ENCODE data around the gene IKBKE.

The IKBKE gene

GRCh38 chr1:206477581-206478380 lies 7.5 kb downstream of the IKBKE start:
- H3K4me3 ChIP-seq (ENCODE audit: low read length in 2 of 2), result no peak overlapping the region
- H3K36me3 ChIP-seq (replicated peaks in 1 of 2; ENCODE audit: control insufficient read depth in 2 of 2, insufficient read depth in 2 of 2, low read length in 2 of 2), result no peaks in the 10 kb centered on the region
- no peak overlapping the region for H3K14ac ChIP-seq (ENCODE audit: low read length)
- no peaks in the 10 kb centered on the region for H3K9me3 ChIP-seq (replicated peaks in 1 of 2; ENCODE audit: control insufficient read depth in 2 of 2, insufficient read depth in 1 of 2, low read depth in 1 of 2, low read length in 2 of 2)
- H3K4me2 ChIP-seq (ENCODE audit: insufficient read depth, low read length, poor library complexity, severe bottlenecking), result no peak overlapping the region
- no peak overlapping the region for H2BK15ac ChIP-seq (ENCODE audit: low read length)
- H3K9ac ChIP-seq (ENCODE audit: low read depth, low read length, poor library complexity), result no peak overlapping the region
- H3K23ac ChIP-seq (ENCODE audit: low read depth, low read length, poor library complexity), result no peak overlapping the region
- H3K4me1 ChIP-seq (ENCODE audit: control insufficient read depth in 2 of 2, insufficient read depth in 1 of 2, low read depth in 1 of 2, low read length in 2 of 2), result peaks cover 1 to 5% of the 10 kb centered on the region in 2 donors
- no peaks in the 10 kb centered on the region for H3K79me1 ChIP-seq (ENCODE audit: low read depth, low read length)
- H2AFZ ChIP-seq (ENCODE audit: low read length), result no peak overlapping the region
- no peak overlapping the region for H2AK5ac ChIP-seq (ENCODE audit: low read depth, low read length)
- H3K4ac ChIP-seq (ENCODE audit: low read length), result no peak overlapping the region
- H2BK5ac ChIP-seq (ENCODE audit: low read length), result no peak overlapping the region
- H4K91ac ChIP-seq (ENCODE audit: low read depth, low read length, poor library complexity), result no peak overlapping the region
- no peak overlapping the region for H4K8ac ChIP-seq (ENCODE audit: low read depth, low read length)
- peak overlapping the region; percentile 62 for H3K18ac ChIP-seq (ENCODE audit: low read length)
- H3K27ac ChIP-seq (replicated peaks; ENCODE audit: low read length), result no peak overlapping the region
- no peak overlapping the region for H2BK12ac ChIP-seq (ENCODE audit: low read length)
- no peak overlapping the region for H2BK120ac ChIP-seq (ENCODE audit: low read depth, low read length)
- WGBS, 2 donors (ENCODE audit: extremely low coverage in 2 of 2, insufficient read length in 2 of 2, insufficient replicate concordance in 1 of 2), result no CpG with 5 or more reads among the region's 21 CpGs
- no peaks in the 10 kb centered on the region for H3K27me3 ChIP-seq (ENCODE audit: control insufficient read depth in 3 of 3, insufficient read depth in 3 of 3, low read depth in 1 of 3, low read length in 3 of 3)
- DNase-seq (ENCODE audit: low spot score), result no peak

- H3K18ac ChIP-seq (ENCODE audit: low read length), result no peak overlapping the region
- no peak overlapping the region for H3K14ac ChIP-seq (ENCODE audit: low read length)
- H3K4me1 ChIP-seq (ENCODE audit: control insufficient read depth in 2 of 2, insufficient read depth in 1 of 2, low read depth in 1 of 2, low read length in 2 of 2), result no peaks in the 10 kb centered on the region
- no peaks in the 10 kb centered on the region for H3K27me3 ChIP-seq (ENCODE audit: control insufficient read depth in 3 of 3, insufficient read depth in 3 of 3, low read depth in 1 of 3, low read length in 3 of 3)
- no peaks in the 10 kb centered on the region for H3K79me1 ChIP-seq (ENCODE audit: low read depth, low read length)
- H3K9ac ChIP-seq (ENCODE audit: low read depth, low read length, poor library complexity), result no peak overlapping the region
- H2BK15ac ChIP-seq (ENCODE audit: low read length), result no peak overlapping the region
- H3K4me3 ChIP-seq (ENCODE audit: low read length in 2 of 2), result peak overlapping the region in 1 of 2 donors; percentile 8
- H3K36me3 ChIP-seq (replicated peaks in 1 of 2; ENCODE audit: control insufficient read depth in 2 of 2, insufficient read depth in 2 of 2, low read length in 2 of 2), result no peaks in the 10 kb centered on the region
- no peak overlapping the region for H3K27ac ChIP-seq (replicated peaks; ENCODE audit: low read length)
- H3K4me2 ChIP-seq (ENCODE audit: insufficient read depth, low read length, poor library complexity, severe bottlenecking), result no peak overlapping the region
- H2BK5ac ChIP-seq (ENCODE audit: low read length), result no peak overlapping the region
- no peak overlapping the region for H3K23ac ChIP-seq (ENCODE audit: low read depth, low read length, poor library complexity)
- no peak overlapping the region for H3K4ac ChIP-seq (ENCODE audit: low read length)
- H3K9me3 ChIP-seq (replicated peaks in 1 of 2; ENCODE audit: control insufficient read depth in 2 of 2, insufficient read depth in 1 of 2, low read depth in 1 of 2, low read length in 2 of 2), result no peaks in the 10 kb centered on the region
- DNase-seq (ENCODE audit: low spot score), result no peak
- peak overlapping the region; percentile 2 for H2AK5ac ChIP-seq (ENCODE audit: low read depth, low read length)
- no peak overlapping the region for H4K91ac ChIP-seq (ENCODE audit: low read depth, low read length, poor library complexity)
- no peak overlapping the region for H2AFZ ChIP-seq (ENCODE audit: low read length)
- H2BK12ac ChIP-seq (ENCODE audit: low read length), result no peak overlapping the region
- H4K8ac ChIP-seq (ENCODE audit: low read depth, low read length), result no peak overlapping the region
- H2BK120ac ChIP-seq (ENCODE audit: low read depth, low read length), result no peak overlapping the region
- WGBS, 2 donors (ENCODE audit: extremely low coverage in 2 of 2, insufficient read length in 2 of 2, insufficient replicate concordance in 1 of 2), result no CpG with 5 or more reads among the region's 11 CpGs
These were observed 8.5 kb downstream of the IKBKE start for GRCh38 chr1:206478746-206479145.

GRCh38 chr1:206479183-206480125 lies 9.2 kb downstream of the IKBKE start:
- H3K4me3 ChIP-seq (ENCODE audit: low read length in 2 of 2), result no peak overlapping the region
- H3K18ac ChIP-seq (ENCODE audit: low read length), result peak overlapping the region; percentile 70
- no peak overlapping the region for H2BK12ac ChIP-seq (ENCODE audit: low read length)
- no peak overlapping the region for H3K4ac ChIP-seq (ENCODE audit: low read length)
- no peak overlapping the region for H3K9ac ChIP-seq (ENCODE audit: low read depth, low read length, poor library complexity)
- H2BK5ac ChIP-seq (ENCODE audit: low read length), result no peak overlapping the region
- no peaks in the 10 kb centered on the region for H3K9me3 ChIP-seq (replicated peaks in 1 of 2; ENCODE audit: control insufficient read depth in 2 of 2, insufficient read depth in 1 of 2, low read depth in 1 of 2, low read length in 2 of 2)
- H2AK5ac ChIP-seq (ENCODE audit: low read depth, low read length), result peak overlapping the region; percentile 53
- no peak overlapping the region for H2BK120ac ChIP-seq (ENCODE audit: low read depth, low read length)
- no peaks in the 10 kb centered on the region for H3K4me1 ChIP-seq (ENCODE audit: control insufficient read depth in 2 of 2, insufficient read depth in 1 of 2, low read depth in 1 of 2, low read length in 2 of 2)
- no peak overlapping the region for H3K4me2 ChIP-seq (ENCODE audit: insufficient read depth, low read length, poor library complexity, severe bottlenecking)
- H3K27ac ChIP-seq (replicated peaks; ENCODE audit: low read length), result no peak overlapping the region
- no peak overlapping the region for H4K8ac ChIP-seq (ENCODE audit: low read depth, low read length)
- DNase-seq (ENCODE audit: low spot score), result peak; percentile 76
- H3K23ac ChIP-seq (ENCODE audit: low read depth, low read length, poor library complexity), result peak overlapping the region; percentile 34
- H3K14ac ChIP-seq (ENCODE audit: low read length), result no peak overlapping the region
- H3K79me1 ChIP-seq (ENCODE audit: low read depth, low read length), result no peaks in the 10 kb centered on the region
- no peak overlapping the region for H2AFZ ChIP-seq (ENCODE audit: low read length)
- no peak overlapping the region for H4K91ac ChIP-seq (ENCODE audit: low read depth, low read length, poor library complexity)
- no CpG with 5 or more reads among the region's 14 CpGs for WGBS, 2 donors (ENCODE audit: extremely low coverage in 2 of 2, insufficient read length in 2 of 2, insufficient replicate concordance in 1 of 2)
- no peaks in the 10 kb centered on the region for H3K27me3 ChIP-seq (ENCODE audit: control insufficient read depth in 3 of 3, insufficient read depth in 3 of 3, low read depth in 1 of 3, low read length in 3 of 3)
- no peak overlapping the region for H2BK15ac ChIP-seq (ENCODE audit: low read length)
- no peaks in the 10 kb centered on the region for H3K36me3 ChIP-seq (replicated peaks in 1 of 2; ENCODE audit: control insufficient read depth in 2 of 2, insufficient read depth in 2 of 2, low read length in 2 of 2)

- Histone ChIP-seq H3K27ac (replicated peaks; ENCODE audit: low read length) (no peak overlapping the region), H3K4me1 (ENCODE audit: control insufficient read depth in 2 of 2, insufficient read depth in 1 of 2, low read depth in 1 of 2, low read length in 2 of 2) (no peaks in the 10 kb centered on the region), H3K27me3 (ENCODE audit: control insufficient read depth in 3 of 3, insufficient read depth in 3 of 3, low read depth in 1 of 3, low read length in 3 of 3) (no peaks in the 10 kb centered on the region), H2AFZ (ENCODE audit: low read length) (no peak overlapping the region), H3K4me2 (ENCODE audit: insufficient read depth, low read length, poor library complexity, severe bottlenecking) (no peak overlapping the region), H3K18ac (ENCODE audit: low read length) (no peak overlapping the region), H3K79me1 (ENCODE audit: low read depth, low read length) (no peaks in the 10 kb centered on the region), H3K36me3 (replicated peaks in 1 of 2; ENCODE audit: control insufficient read depth in 2 of 2, insufficient read depth in 2 of 2, low read length in 2 of 2) (no peaks in the 10 kb centered on the region), H2AK5ac (ENCODE audit: low read depth, low read length) (peak overlapping the region; percentile 67), H4K91ac (ENCODE audit: low read depth, low read length, poor library complexity) (no peak overlapping the region), H2BK12ac (ENCODE audit: low read length) (no peak overlapping the region), H3K4ac (ENCODE audit: low read length) (no peak overlapping the region), H2BK5ac (ENCODE audit: low read length) (no peak overlapping the region), H3K23ac (ENCODE audit: low read depth, low read length, poor library complexity) (no peak overlapping the region), H3K14ac (ENCODE audit: low read length) (peak overlapping the region; percentile 73), H3K4me3 (ENCODE audit: low read length in 2 of 2) (no peak overlapping the region), H4K8ac (ENCODE audit: low read depth, low read length) (no peak overlapping the region), H3K9ac (ENCODE audit: low read depth, low read length, poor library complexity) (no peak overlapping the region), H2BK120ac (ENCODE audit: low read depth, low read length) (no peak overlapping the region), H2BK15ac (ENCODE audit: low read length) (no peak overlapping the region), H3K9me3 (replicated peaks in 1 of 2; ENCODE audit: control insufficient read depth in 2 of 2, insufficient read depth in 1 of 2, low read depth in 1 of 2, low read length in 2 of 2) (no peaks in the 10 kb centered on the region)
- no CpG with 5 or more reads among the region's 8 CpGs for WGBS, 2 donors (ENCODE audit: extremely low coverage in 2 of 2, insufficient read length in 2 of 2, insufficient replicate concordance in 1 of 2)
- no peak for DNase-seq (ENCODE audit: low spot score)
These were observed 9.9 kb downstream of the IKBKE start for GRCh38 chr1:206480211-206480610.

All from neuronal stem cell (in vitro differentiated cells).